ENCODE measurements around the gene DPP10. TPM values are rescaled to one million over a fixed set of nuclear protein-coding genes. Genes with fewer than 3 reads are reported as not detected.
A peak's percentile ranks its signal among the peaks of the same experiment; 100 is the strongest.

The DPP10 gene
- total and polyA plus RNA-seq, 2 of the 13 experiments (the other 11 are each of a cell fraction or from before 2014, with no cell fraction given), result 0.95 to 1.7 TPM

DNA sequence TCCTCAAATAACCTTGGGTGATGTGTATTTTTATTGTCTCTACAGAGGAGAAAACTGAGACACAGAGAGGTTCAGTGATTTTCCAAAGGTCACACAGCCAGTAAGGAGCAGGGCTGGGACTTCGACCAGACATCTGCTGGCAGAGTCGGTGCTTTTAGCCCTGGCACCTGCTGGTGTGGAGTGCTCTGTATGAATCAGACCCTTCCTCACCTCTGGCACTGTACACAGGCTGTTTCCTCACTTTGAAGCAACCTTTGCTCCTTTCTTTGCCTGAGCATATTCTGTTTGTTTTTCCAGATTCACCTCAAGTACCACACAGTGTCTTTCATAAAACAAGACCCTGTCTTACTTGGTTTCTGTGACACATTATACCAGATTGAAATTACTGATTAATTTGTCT lies 107.9 kb downstream of the DPP10 start (continued):
- peak; percentile 47; the same call in 1 of the 2 replicates for TF ChIP-seq ZBTB34 (CRISPR knock-in tag; IDR thresholded peaks at IDR 0.05)
- TF ChIP-seq ZNF431 (CRISPR knock-in tag; IDR thresholded peaks at IDR 0.05; ENCODE audit: borderline replicate concordance, low read depth), result no peak
- TF ChIP-seq ZNF841 (CRISPR knock-in tag; IDR thresholded peaks at IDR 0.05; ENCODE audit: borderline replicate concordance), result no peak
- TF ChIP-seq ZNF24 (IDR thresholded peaks at IDR 0.05), result 0 out of 2 replicates have a peak, but pooled peaks have one; percentile 47
- peak; percentile 62 for TF ChIP-seq IRF2 (CRISPR knock-in tag; IDR thresholded peaks at IDR 0.05)
- TF ChIP-seq NCOA1 (CRISPR knock-in tag; IDR thresholded peaks at IDR 0.05), result no peak
- no peak for TF ChIP-seq SIX1 (CRISPR knock-in tag; IDR thresholded peaks at IDR 0.05; ENCODE audit: borderline replicate concordance)
- 0 out of 2 replicates have a peak, but pooled peaks have one; percentile 71 for TF ChIP-seq ADNP (CRISPR knock-in tag; IDR thresholded peaks at IDR 0.05)
- no peak for TF ChIP-seq NCOR1 (IDR thresholded peaks at IDR 0.05; ENCODE audit: borderline replicate concordance, low read length)
- TF ChIP-seq ZFYVE20 (CRISPR knock-in tag; IDR thresholded peaks at IDR 0.05; ENCODE audit: borderline replicate concordance, low read depth), result no peak
- TF ChIP-seq, protein P1, sequence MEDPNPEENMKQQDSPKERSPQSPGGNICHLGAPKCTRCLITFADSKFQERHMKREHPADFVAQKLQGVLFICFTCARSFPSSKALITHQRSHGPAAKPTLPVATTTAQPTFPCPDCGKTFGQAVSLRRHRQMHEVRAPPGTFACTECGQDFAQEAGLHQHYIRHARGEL (CRISPR knock-in tag; IDR thresholded peaks at IDR 0.05), result no peak
- TF ChIP-seq HNF4G (IDR thresholded peaks at IDR 0.05; ENCODE audit: borderline replicate concordance, low read depth, low read length), result peak; percentile 77
- TF ChIP-seq HNF4G (CRISPR knock-in tag; IDR thresholded peaks at IDR 0.05; ENCODE audit: borderline replicate concordance, low read depth), result peak; percentile 46; the same call in 1 of the 2 replicates
- TF ChIP-seq ASH2L (IDR thresholded peaks at IDR 0.05; ENCODE audit: insufficient read length, low read depth, low read length), result peak; percentile 19
- TF ChIP-seq ZMYM2 (CRISPR knock-in tag; IDR thresholded peaks at IDR 0.05), result peak; percentile 88
- peak; percentile 99 for TF ChIP-seq ZNF768 (CRISPR knock-in tag; IDR thresholded peaks at IDR 0.05)
- TF ChIP-seq PAF1 (CRISPR knock-in tag; IDR thresholded peaks at IDR 0.05), result no peak
- TF ChIP-seq POLR2A (IDR thresholded peaks at IDR 0.05; ENCODE audit: insufficient read depth in 1 of 2, low read depth in 2 of 2, low read length in 2 of 2), result no peak
- no peak for TF ChIP-seq ZNF557 (CRISPR knock-in tag; IDR thresholded peaks at IDR 0.05)
- TF ChIP-seq, protein P2, sequence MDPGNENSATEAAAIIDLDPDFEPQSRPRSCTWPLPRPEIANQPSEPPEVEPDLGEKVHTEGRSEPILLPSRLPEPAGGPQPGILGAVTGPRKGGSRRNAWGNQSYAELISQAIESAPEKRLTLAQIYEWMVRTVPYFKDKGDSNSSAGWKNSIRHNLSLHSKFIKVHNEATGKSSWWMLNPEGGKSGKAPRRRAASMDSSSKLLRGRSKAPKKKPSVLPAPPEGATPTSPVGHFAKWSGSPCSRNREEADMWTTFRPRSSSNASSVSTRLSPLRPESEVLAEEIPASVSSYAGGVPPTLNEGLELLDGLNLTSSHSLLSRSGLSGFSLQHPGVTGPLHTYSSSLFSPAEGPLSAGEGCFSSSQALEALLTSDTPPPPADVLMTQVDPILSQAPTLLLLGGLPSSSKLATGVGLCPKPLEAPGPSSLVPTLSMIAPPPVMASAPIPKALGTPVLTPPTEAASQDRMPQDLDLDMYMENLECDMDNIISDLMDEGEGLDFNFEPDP (CRISPR knock-in tag; conservative IDR thresholded peaks at IDR 0.05), result no peak
- TF ChIP-seq ATAD3A (CRISPR knock-in tag; IDR thresholded peaks at IDR 0.05), result no peak
- no peak for TF ChIP-seq PITX1 (CRISPR knock-in tag; IDR thresholded peaks at IDR 0.05)
- no peak for TF ChIP-seq KLF15 (CRISPR knock-in tag; IDR thresholded peaks at IDR 0.05; ENCODE audit: borderline replicate concordance)
- TF ChIP-seq DPF2 (CRISPR knock-in tag; IDR thresholded peaks at IDR 0.05; ENCODE audit: borderline replicate concordance, low read depth), result peak; percentile 69
- TF ChIP-seq NONO (IDR thresholded peaks at IDR 0.05), result no peak
- no peak for TF ChIP-seq NONO (CRISPR knock-in tag; conservative IDR thresholded peaks at IDR 0.05)
- no peak for TF ChIP-seq SIX4 (CRISPR knock-in tag; IDR thresholded peaks at IDR 0.05)
- TF ChIP-seq ZMYM4 (CRISPR knock-in tag; IDR thresholded peaks at IDR 0.05), result peak; percentile 41; the same call in 1 of the 2 replicates
- peak; percentile 22; the same call in 1 of the 2 replicates for TF ChIP-seq GABPB1 (CRISPR knock-in tag; IDR thresholded peaks at IDR 0.05)
- TF ChIP-seq, protein P3, sequence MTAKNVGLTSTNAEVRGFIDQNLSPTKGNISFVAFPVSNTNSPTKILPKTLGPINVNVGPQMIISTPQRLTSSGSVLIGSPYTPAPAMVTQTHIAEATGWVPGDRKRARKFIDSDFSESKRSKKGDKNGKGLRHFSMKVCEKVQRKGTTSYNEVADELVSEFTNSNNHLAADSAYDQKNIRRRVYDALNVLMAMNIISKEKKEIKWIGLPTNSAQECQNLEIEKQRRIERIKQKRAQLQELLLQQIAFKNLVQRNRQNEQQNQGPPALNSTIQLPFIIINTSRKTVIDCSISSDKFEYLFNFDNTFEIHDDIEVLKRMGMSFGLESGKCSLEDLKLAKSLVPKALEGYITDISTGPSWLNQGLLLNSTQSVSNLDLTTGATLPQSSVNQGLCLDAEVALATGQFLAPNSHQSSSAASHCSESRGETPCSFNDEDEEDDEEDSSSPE (CRISPR knock-in tag; IDR thresholded peaks at IDR 0.05), result no peak

All from HepG2 (cell line).